ENCODE measurements around the gene HERC4.
"Not testable (repeated sequence)": the region's sequence is repeated elsewhere in the genome, so short reads cannot be mapped to it uniquely, and the experiment has no call there.

HERC4 gene

DNA sequence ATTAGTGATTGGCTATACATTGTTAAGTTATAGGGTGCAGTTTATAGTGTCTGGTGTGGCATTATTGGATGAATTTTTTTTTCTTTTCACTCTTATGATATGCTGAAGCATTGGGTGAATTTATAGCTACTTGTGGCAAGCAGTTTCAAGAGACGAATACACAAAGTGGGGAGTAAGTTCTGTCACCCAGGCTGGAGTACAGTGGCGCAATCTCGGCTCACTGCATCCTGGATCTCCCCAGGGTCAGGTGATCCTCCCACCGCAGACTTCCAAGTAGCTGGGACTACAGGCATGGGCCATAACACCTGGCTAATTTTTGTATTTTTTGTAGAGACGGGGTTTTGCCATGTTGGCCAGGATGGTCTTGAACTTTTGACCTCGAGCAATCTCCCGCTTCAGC is 196.9 kb downstream of the HERC4 start:
- no peak for DNase-seq (ENCODE audit: low spot score)

DNA sequence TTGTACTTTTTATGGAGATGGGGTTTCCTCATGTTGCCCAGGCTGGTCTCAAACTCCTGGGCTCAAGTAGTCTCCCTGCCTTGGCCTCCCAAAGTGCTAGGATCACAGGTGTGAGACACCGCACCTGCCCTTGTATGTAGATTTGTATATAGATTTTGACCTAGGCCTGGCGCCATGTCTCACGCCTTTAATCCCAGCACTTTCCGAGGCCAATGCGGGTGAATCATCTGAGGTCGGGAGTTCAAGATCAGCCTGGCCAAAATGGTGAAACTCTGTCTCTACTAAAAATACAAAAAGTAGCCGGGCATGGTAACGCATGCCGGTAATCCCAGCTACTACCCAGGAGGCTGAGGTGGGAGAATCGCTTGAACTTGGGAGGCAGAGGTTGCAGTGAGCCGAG is 197.7 kb downstream of the HERC4 start:
- DNase-seq (ENCODE audit: low spot score) = not testable (repeated sequence)

DNA sequence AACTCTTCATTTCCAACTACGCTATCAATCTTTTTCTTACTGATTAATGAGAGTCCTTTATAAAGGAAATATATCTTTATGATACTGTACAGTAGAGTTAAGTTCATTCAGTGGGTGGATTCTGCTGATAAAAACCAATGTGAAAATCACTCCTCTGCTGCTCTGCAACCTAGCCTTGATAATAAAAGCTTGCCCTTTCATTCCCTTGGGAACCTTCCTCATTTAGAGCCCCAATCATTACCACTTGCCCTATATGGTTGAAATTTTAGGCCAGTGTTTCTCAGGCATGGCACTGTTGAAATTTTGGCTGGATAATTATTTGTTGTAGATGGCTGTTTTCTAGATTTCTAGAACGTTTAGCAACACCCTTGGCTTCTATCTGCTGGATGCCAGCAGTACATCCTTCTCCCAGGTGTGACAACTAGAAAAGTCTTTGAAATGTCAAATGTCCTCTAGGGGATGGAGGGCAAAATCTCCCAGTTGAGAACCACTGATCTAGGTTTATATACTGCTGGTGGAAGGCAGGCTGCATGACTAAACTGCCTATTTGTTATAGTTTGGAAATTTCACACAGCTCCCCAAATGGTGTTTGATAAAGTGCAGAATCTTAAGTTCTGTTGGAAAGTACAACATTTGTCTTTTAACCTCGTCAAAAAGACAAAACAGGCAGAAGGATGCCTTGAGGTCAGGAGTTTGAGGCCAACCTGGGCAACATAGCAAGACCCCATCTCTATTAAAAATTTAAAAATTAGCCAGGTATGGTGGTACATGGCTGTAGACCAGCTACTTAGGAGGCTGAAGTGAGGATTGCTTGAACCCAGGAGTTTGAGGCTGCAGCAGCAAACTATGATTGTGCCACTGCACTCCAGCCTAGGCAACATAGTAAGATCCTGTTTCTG is 199.5 kb downstream of the HERC4 start:
- no peak for DNase-seq (ENCODE audit: low spot score)

Measured in SW480 (cell line).